ENCODE data around the gene RPS6KA5.
"Not testable (repeated sequence)": the region's sequence is repeated elsewhere in the genome, so short reads cannot be mapped to it uniquely, and the experiment has no call there.

RPS6KA5 gene

DNA sequence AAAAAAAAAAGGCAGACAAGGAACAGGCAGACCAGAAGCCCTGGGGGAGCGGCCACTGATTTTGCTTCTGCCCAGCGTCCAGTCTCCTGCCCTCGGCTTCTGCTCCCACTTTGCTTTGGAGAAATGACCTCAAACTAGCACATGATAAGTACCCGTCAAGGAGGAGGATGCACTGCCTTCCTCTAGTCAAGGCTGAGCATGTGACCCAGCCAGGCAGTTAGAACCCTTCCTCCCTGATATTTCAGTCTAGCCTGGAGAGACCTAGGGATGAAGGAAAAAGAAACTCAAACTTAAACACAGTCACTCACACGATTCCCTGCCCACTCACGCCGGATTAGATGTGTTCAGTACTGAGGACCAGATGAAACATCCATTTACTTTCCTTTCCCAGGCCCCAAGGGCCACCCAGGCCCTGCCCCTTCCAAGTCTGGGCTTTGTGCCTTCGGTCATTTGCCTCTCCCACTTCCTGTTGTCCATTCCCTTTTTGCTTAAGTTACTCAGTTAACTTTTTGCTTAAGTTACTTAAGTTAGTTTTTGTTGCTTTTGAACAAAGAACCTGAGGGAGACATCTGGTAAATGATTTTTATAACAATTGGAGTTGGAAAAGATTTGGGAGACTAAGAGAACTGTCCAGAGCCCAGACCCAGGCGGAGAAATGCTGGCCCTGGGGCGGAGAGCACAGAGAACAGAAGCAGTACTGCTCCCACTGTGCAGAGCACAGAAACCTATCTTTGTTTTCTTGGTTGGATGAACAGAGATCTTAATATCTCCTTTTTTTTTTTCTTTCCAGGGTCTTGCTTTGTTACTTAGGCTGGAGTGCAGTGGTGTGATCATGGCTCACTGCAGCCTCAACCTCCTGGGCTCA, 221.2 kb downstream of the RPS6KA5 start:
- in situ Hi-C loops (cut with MboI; ENCODE audit: low sequenced_read_pairs) = no loop called here

DNA sequence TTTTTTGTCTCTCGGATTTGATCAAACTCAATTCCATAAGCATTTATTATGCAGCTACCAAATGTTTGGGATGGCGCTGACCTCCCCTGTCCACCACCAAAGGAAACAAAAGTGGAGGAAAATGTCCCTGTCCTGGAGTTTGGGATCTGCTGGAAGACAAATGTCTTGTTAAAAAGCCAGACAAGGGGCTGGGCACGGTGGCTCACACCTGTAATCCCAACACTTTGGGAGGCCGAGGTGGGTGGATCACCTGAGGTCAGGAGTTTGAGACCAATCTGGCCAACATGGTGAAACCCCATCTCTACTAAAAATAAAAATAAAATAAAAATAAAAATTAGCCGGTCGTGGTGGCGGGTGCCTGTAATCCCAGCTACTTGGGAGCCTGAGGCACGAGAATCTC, 221.9 kb downstream of the RPS6KA5 start:
- in situ Hi-C loops (cut with MboI; ENCODE audit: low sequenced_read_pairs) = not testable (repeated sequence)

DNA sequence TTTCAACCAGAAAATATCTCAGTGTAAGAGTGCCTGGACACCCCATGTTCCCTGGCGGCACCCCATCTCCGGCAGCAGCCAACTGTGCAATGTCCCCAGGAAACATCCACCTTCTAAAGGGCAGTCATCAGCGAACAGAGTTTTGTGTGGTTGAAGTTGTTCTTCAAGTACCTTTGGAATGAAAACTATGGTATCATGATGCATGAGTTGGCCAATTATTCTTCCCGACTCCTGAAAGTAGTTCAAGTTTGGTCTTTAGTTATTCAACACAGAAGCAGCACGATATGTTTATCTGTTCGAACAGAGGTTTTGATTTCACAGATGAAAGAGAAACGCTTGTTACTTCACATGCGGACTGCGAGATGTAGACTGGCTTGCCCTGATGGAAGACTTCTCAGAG, 223.1 kb downstream of the RPS6KA5 start:
- in situ Hi-C loops (cut with MboI; ENCODE audit: low sequenced_read_pairs) = no loop called here

DNA sequence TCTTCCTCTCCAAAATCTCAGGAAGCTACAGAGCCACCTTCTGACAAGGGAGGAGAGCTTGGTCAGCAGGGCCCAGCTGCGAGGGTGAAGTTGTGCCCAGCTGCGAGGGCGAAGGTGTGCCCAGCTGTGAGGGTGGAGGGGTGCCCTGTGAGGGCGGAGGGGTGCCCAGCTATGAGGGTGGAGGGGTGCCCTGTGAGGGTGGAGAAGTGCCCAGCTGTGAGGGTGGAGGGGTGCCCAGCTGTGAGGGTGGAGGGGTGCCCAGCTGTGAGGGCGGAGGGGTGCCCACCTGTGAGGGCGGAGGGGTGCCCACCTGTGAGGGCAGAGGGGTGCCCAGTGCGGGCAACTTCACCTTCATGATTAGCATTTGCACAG, 223.8 kb downstream of the RPS6KA5 start:
- in situ Hi-C loops (cut with MboI; ENCODE audit: low sequenced_read_pairs) = no loop called here

DNA sequence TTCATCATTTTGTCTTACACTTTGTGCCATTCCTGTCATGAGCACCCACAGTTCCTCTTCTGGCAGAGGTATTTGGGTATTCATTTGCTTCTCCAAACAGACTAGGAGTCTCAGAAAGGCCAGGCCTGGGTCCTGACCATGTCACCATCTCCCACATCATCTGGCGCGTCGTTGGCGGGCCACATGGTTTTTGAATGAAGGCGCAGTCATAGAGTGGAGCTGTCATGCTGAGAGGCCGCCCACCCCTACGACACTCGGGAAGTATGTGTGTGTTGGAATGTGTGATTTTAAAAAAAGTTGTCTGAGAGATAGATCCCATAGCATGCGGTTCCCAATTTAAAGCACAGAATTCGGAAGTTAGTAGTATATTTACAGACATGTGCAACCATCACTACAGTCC, 228.6 kb downstream of the RPS6KA5 start:
- in situ Hi-C loops (cut with MboI; ENCODE audit: low sequenced_read_pairs) = no loop called here

DNA sequence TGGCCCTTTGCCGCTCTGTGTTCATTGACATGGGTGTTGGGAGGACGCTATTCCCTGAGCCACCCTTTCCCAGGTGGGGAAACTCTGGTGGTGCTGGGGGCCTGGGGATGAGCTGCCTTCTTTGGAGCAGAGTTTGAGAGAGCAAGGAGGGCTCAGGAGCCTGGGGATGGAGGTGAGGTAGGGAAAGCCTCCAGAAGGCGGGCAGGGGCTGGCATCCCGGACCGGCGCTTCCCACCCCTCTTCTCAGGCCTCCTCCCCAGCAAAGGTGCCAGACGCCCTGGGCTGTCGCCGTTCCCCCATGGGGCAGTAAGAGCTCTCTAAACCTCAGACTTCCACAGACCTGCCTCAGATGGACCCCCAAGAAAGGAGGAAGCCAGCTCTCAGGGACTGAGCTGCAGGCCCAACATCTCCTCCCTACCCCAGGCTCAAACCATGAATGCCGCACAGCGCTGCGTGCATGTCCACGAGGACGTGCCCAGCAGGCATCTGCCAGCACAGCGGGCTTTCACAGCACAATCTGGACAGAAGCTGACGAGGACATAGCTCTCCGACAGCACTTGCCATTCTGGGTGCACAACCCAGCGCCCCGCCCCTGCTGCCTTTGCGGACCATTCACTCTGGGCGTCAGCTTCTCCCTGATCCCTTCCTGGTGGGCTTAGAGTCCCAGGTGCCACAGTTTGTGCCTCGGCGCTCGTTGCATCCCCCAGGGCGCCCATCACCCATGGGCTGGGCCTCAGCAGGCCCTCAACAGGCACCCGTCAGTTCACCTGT, 229.3 kb downstream of the RPS6KA5 start:
- in situ Hi-C loops (cut with MboI; ENCODE audit: low sequenced_read_pairs) = no loop called here

DNA sequence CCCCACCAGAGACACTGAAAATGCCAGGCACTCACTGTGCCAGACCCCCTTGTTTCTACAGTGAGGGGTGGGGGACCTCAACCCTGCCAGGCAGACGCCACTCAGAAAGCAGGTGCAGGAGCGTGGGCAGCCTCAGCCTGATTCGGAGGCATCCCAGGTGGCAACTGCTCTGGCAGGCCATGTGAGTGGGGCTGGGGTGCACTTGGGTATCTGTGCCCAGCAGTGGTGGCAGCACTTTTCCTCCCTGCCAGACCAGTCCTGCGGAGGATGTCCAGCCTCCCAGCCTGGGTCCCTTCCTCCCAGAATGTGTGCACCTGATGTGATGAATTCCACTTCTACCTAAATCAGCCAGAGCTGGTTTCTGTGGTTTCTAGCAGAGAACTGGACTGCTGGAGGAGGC, 230.8 kb downstream of the RPS6KA5 start:
- in situ Hi-C loops (cut with MboI; ENCODE audit: low sequenced_read_pairs) = no loop called here

DNA sequence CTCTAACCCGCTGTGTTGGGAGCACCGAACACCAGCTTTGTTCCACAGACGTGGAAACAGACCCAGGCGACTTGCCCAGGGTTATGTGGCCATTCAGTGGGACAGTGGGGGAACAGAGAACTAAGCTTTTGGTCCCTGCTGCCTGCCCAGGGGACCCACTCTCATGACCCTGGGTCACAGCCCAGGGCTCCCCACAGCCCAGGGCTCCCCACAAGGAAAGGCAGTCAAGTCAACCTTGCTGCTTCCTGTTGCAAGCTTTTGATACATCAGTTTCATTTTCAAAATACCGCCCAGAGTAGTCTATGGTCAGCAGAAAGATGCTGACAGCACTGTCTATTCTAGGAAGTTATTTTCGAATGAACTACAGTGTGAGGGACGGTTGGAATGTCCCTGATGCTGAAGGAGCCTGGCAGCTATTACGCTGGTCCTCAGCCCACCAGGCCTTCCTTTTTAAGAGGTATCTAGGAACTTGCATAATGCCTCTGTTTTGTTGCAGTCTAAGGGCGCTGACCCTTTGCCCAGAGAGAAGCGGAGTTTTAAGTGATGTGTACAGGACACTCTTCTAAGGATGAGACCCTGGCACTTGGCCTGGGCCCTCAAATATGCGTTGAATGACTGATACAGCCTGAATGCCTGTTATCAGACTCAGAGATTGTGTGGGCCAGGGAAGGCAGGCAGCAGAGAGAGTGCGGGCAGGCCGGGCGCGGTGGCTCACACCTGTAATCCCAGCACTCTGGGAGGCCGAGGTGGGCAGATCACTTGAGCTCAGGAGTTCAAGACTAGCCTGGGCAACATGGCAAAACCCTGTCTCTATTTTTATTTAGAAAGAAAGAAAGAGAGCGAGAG, 231.6 kb downstream of the RPS6KA5 start:
- in situ Hi-C loops (cut with MboI; ENCODE audit: low sequenced_read_pairs) = no loop called here

DNA sequence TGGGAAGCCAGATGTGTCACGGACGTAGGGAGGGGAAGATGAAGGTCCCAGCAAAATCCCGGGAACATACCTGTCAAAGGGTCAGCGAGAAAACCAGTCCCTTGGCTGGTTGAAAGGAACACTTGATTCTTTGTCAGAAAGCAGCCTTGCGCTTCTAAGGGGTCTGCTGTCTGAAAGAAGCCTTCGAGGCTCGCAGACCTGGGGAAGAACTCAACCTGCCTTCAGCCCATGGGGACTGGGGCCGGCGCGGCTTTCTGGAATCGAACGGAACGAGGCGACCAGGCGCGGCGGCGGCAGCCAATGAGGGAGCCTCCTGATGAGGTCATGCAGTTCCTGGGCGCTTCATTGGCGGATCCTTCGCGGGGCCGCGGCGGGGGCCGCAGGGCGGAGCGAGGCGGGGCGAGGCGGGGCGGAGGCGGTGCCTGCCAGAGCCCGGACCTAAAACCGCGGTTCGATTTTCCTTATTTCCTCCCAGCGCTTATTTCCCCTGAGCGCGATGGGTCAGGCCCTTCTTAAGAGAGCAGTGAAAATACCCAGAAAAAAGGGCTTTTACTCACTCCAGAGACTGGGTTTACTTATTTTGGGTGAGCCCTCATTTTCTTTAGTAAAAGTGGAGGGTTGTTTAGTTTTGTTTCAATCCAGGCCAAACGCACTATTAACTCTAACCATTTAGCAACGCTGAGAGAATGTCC, 232.4 kb downstream of the RPS6KA5 start:
- in situ Hi-C loops (cut with MboI; ENCODE audit: low sequenced_read_pairs) = no loop called here

DNA sequence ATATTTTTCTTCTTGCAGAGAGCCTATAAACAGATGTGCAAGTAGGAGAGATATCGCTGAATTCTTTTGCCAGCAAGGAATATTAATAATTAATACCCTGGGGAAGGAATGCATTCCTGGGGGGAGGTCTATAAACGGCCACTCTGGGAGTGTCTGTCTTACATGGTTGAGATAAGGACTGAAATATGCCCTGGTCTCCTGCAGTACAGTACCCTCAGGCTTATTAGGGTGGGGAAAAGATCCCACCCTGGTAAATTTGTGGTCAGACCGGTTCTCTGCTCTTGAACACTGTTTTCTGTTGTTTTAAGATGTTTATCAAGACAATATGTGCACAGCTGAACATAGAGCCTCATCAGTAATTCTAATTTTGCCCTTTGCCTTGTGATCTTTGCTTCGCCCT, 236.9 kb downstream of the RPS6KA5 start:
- in situ Hi-C loops (cut with MboI; ENCODE audit: low sequenced_read_pairs) = not testable (repeated sequence)

DNA sequence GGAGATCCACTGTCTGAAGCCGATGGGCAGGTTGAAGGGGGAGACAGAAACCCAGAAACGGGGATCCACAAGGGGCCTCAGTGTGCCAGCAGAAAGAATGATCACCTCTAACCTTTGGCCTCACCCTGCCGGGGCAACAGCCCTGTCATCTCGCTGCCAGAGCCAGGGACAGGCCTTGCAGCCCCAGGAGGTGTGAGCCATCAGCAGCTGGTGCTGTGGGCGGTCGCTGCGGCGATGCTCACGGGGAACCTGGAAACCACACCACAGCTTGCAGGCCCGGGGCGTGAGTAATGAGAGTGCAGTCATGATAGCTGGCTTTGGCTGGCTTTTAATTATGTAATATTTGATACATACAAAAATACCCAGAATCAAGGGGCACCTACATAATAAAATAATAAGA, 239.5 kb downstream of the RPS6KA5 start:
- in situ Hi-C loops (cut with MboI; ENCODE audit: low sequenced_read_pairs) = no loop called here

DNA sequence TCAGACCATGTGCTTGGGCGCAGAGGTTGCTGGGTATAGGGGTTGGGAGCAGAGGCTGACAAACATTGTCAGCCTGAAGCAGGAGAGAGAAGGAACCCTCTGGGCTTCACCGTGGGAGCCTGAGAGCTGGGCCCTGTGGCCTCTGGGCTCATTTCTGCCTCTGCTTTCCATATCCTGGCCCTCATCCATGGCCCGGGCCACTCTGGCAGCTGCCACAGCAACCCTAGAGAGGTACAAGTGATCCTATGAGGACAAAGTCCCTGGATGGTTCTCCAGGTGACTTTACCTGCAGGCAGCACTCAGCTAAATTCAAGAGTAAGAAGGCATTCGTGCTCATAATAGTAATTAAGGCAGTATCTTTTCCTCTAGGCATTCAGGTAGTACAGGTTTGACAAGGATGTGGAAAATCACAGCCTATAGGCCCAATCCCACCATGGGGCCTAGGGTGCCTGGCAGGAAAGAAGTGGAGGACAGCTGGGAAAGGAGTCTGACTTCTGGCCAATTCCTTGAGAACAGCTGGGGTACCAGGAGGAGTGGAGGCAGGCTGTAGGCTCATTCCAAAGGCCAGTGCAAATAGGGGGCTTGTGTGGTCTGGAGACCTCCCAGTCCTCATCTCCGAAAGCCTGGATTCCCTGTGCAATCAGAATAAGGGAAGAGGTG, 240.6 kb downstream of the RPS6KA5 start:
- in situ Hi-C loops (cut with MboI; ENCODE audit: low sequenced_read_pairs) = no loop called here

DNA sequence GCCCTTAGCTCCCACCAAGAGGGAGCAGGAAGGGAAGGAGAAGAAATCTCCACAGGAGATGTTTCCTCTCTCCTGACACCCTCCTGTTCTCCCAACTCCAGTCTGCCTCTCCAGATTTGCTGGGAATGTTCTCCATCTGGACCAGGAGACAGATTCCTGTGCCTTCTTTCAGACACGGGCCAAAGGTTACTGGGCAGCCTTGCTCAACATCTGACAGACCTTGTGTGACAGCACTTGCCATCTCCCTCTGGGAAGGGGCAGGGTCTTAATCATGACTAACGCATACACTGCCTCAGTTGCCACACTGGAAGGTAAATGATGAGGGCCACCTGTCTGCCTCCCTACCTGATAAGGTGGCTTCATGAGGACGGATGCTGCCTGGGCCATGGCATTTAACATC, 241.7 kb downstream of the RPS6KA5 start:
- in situ Hi-C loops (cut with MboI; ENCODE audit: low sequenced_read_pairs) = no loop called here

DNA sequence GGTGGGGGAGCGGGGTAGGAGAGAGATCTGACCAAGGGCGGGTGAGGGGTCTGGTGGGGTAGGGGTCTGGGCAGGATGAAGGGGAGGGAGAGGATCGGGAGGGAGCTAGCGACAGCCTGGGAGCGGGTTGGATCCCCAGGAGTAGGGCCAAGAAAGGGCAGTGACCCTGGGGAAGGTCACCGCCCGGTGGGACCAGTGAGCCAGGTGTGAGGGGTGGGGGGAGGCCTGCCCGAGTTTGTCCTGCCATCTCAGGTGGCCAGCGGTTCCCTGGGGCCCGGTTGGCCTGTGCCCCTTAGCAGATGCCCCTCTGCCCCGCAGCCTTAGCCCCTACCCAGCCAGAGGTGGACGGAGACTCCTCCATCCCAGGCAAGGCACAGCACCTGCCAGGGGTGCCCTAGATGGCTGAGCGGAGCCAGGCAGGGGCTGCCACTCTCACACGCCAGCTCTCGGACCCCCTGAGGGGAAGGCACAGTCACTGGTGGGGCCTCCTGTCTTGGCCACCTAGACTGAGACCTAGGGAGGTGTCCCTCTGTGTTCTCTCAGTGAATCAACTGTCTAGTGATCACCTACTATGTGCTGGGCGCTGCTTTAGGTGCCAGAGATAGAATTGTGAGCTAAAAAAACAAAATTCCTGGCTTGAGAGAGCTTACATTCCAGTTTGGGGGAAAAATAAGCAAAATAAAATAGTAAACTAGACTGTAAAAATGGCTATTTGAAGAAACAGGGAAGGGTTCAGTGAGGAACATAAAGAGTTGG, 243.6 kb downstream of the RPS6KA5 start:
- in situ Hi-C loops (cut with MboI; ENCODE audit: low sequenced_read_pairs) = no loop called here

DNA sequence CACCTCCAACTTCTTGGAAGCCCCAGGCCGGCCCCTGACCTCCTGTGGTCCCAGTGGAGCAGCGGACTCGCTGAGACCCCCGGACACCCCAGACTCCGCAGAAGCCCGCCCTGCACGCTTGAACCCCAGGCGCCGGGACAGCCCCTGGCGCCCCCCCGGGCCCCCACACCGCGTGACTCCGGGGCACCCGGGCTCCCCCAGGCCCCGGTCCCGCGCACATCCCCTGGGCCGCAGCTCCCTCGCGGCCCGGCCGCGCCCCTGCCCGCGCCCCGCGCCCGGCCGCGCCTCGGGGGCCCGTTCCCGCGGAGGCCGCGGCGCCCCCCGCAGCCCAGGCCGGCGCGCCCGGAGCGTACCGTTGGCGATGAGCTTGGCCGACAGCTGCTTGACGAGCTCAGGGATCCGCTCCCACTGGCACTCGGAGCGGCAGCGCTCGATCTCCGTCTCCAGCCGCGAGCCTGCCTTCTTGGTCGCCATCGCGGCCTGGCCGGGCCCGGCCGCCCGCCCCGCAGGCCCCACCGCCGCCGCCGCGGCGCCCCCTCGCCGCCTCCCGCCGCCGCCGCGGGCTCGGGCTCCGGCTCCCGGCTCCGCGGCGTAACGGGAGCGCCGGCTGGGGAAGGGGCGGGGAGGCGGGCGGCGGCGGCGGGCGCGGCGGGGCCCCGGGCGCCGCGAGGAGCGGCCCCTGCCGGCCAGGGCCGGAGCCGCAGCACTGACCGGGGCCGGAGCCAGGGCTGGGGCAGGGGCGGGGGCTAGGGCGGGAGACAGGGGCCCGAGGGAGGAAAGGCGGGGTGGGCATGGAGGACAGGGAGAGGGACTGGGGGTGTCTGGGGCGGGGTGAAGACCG, 244.4 kb downstream of the RPS6KA5 start, which contains the start of gene TTC7B:
Gene TTC7B, minus strand, starts transcription at position 609 of the 841 bp plus-strand sequence. Its CDS starts 135 bp downstream, at position 474.
- in situ Hi-C loops (cut with MboI; ENCODE audit: low sequenced_read_pairs) = no loop called here

DNA sequence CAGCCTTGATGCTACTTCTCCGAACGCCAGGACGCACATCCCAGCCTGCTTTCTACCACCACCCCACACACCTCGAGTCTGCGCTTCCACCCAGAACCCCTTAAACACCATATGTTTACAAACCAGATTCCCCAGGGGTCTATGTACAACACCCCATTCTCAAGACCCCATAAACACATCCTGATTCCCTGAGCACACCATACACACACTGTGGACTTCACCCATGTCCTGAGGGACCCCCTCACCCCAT, 244.9 kb downstream of the RPS6KA5 start:
- in situ Hi-C loops (cut with MboI; ENCODE audit: low sequenced_read_pairs) = no loop called here

DNA sequence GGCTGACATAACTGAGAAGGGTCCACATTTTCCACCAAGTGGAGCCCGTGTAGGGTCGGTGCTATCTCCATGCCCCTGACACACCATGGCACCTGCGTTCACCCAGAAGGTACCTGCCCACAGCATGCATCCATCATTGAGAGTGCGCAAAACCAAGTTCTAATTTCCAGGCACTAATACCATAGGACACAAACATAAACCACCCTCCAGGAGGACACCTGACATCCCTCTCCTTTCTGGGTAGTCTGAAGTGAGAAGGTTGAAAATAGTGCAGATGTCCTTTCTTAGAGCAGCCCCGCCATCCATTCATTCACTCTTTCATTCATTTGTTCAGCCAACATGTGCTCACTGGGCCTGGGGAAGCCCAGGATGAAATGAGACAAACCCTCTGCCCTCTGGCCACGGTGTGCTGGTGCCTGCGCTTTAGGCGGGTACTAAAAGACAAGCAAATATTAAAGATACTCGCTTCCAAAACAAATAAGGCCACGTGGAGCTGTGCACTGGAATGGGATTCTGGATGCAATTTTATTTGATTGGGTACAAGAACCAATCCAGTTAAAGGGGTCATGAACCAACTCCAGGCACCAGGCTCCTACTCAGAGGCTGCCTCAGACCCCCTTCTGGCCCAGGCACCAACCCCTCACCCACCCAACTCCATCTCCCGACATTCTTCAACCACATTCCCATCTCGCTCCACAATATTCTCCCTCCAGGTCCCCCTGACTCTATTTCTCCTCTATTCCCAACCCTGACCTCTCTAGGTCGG, 245.5 kb downstream of the RPS6KA5 start:
- in situ Hi-C loops (cut with MboI; ENCODE audit: low sequenced_read_pairs) = no loop called here

DNA sequence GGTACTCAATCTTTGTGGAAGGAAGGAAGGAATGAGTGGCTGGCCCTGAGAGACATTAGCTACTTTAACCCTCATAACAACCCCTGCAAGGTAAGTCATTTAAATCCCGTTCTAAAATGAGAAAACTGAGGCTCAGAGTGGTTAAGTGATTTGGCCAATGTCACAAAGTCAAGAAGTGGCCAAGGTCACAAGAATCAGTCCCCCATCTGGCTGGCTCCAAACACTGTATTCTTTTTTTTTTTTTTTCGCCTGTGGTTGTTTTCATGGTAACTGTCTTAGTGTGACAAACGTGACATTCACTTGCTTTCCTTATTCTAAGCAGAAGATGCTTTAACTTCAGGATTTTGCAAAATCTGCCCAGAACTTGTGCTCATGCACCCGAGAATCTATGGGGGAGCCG, 247.0 kb downstream of the RPS6KA5 start:
- in situ Hi-C loops (cut with MboI; ENCODE audit: low sequenced_read_pairs) = no loop called here
